ENCODE measurements around the gene CTF1.

CTF1 gene

DNA sequence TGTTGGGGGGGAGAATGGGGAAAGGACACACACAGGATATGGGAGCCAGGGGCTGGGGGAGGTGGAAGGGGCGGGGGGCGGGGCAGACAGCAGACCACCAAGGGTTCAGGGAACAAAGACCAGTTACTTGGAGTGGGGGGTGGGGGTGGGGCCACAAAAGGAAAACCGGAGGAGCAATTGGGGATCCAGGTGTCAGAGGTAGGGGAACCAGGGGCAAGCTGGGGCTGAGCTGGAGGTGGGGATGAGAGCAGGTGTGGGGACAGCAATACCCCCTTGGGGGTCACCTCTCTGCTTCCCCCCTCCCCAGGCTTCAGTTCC, 51.1 kb downstream of the CTF1 start:
- no peaks in the 10 kb centered on the region for H3K9me2 ChIP-seq (replicated peaks; ENCODE audit: control insufficient read depth, low read length)
- no peak overlapping the region for H3K27ac ChIP-seq (ENCODE audit: low read depth, low read length)
- TF ChIP-seq, protein P1, sequence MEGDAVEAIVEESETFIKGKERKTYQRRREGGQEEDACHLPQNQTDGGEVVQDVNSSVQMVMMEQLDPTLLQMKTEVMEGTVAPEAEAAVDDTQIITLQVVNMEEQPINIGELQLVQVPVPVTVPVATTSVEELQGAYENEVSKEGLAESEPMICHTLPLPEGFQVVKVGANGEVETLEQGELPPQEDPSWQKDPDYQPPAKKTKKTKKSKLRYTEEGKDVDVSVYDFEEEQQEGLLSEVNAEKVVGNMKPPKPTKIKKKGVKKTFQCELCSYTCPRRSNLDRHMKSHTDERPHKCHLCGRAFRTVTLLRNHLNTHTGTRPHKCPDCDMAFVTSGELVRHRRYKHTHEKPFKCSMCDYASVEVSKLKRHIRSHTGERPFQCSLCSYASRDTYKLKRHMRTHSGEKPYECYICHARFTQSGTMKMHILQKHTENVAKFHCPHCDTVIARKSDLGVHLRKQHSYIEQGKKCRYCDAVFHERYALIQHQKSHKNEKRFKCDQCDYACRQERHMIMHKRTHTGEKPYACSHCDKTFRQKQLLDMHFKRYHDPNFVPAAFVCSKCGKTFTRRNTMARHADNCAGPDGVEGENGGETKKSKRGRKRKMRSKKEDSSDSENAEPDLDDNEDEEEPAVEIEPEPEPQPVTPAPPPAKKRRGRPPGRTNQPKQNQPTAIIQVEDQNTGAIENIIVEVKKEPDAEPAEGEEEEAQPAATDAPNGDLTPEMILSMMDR (IDR thresholded peaks at IDR 0.05; ENCODE audit: low read depth, low read length, poor library complexity, severe bottlenecking), result no peak
- TF ChIP-seq EZH2phosphoT487 (IDR thresholded peaks at IDR 0.05; ENCODE audit: borderline replicate concordance, low read length), result no peak
- peaks cover 16% of the 10 kb centered on the region for H3F3A ChIP-seq (ENCODE audit: control insufficient read depth, insufficient read depth)
- peaks cover 22% of the 10 kb centered on the region for H3K4me1 ChIP-seq (ENCODE audit: control insufficient read depth, low read length)
- H3K79me2 ChIP-seq (ENCODE audit: control insufficient read depth, low read length), result peaks cover 5% of the 10 kb centered on the region; the same call in 1 of the 2 replicates
- H3K27me3 ChIP-seq (ENCODE audit: control insufficient read depth, low read length), result no peaks in the 10 kb centered on the region
- H3K36me3 ChIP-seq (ENCODE audit: control insufficient read depth, low read length), result peaks cover 27% of the 10 kb centered on the region
- no peak overlapping the region for H3K4me3 ChIP-seq (ENCODE audit: low read length)
- no peaks in the 10 kb centered on the region; the same call in 1 of the 2 replicates for H4K20me1 ChIP-seq (ENCODE audit: control insufficient read depth, insufficient read depth, low read depth, low read length)
- no peak overlapping the region for H3K4me2 ChIP-seq (ENCODE audit: low read length)
- H3K9me3 ChIP-seq (ENCODE audit: control insufficient read depth, insufficient read depth, low read length), result no peaks in the 10 kb centered on the region

DNA sequence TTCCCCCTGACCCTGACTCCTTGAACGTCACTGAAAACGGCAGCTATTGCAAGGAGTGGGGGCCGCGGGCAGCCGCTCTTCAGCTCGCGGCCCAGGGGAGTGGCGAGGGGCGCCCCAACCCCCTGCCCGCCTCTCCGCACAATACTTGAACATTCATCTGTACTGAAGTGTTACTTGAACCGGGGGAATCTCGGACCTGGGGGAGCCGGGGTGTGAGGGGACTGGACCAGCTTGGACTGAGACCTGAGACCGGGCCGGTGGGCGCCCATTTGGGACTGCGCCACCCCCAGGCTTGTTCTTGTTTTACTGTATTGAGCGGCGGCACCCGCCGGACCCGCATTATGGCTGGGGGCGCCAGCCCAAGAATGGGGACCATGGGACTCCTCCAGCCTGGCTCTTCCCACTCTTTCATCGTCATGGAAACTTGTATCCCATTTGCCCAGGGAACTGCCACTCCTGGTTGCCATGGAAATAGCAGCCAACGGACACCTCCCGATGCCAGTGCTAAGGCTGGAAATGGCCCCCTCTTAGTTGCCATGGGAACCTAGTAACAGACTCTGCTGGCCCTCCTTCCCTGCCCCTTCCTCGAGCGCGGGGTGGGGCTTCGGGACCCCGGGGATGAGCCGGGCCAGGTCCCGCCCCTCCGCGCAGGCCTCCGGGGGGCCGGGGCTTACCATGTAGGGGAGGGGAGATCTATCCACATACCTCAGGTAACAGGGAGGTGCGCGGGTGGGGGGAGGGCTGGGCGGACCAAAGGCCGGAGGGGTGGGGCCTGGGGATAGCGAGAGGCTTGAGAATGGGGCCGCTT, 51.6 kb downstream of the CTF1 start:
- H3F3A ChIP-seq (ENCODE audit: control insufficient read depth, insufficient read depth), result peaks cover 16% of the 10 kb centered on the region
- no peaks in the 10 kb centered on the region for H3K9me2 ChIP-seq (replicated peaks; ENCODE audit: control insufficient read depth, low read length)
- TF ChIP-seq, protein P1 (IDR thresholded peaks at IDR 0.05; ENCODE audit: low read depth, low read length, poor library complexity, severe bottlenecking), result no peak
- TF ChIP-seq EZH2phosphoT487 (IDR thresholded peaks at IDR 0.05; ENCODE audit: borderline replicate concordance, low read length), result no peak
- H3K4me2 ChIP-seq (ENCODE audit: low read length), result peak overlapping the region; percentile 99
- peak overlapping the region; percentile 83 for H3K4me3 ChIP-seq (ENCODE audit: low read length)
- no peaks in the 10 kb centered on the region for H3K9me3 ChIP-seq (ENCODE audit: control insufficient read depth, insufficient read depth, low read length)
- H3K4me1 ChIP-seq (ENCODE audit: control insufficient read depth, low read length), result peaks cover 22% of the 10 kb centered on the region
- no peaks in the 10 kb centered on the region for H3K27me3 ChIP-seq (ENCODE audit: control insufficient read depth, low read length)
- H3K36me3 ChIP-seq (ENCODE audit: control insufficient read depth, low read length), result peaks cover 22% of the 10 kb centered on the region
- peaks cover 5% of the 10 kb centered on the region; the same call in 1 of the 2 replicates for H3K79me2 ChIP-seq (ENCODE audit: control insufficient read depth, low read length)
- H4K20me1 ChIP-seq (ENCODE audit: control insufficient read depth, insufficient read depth, low read depth, low read length), result no peaks in the 10 kb centered on the region; the same call in 1 of the 2 replicates
- peak overlapping the region; percentile 54; the same call in 1 of the 2 replicates for H3K27ac ChIP-seq (ENCODE audit: low read depth, low read length)

DNA sequence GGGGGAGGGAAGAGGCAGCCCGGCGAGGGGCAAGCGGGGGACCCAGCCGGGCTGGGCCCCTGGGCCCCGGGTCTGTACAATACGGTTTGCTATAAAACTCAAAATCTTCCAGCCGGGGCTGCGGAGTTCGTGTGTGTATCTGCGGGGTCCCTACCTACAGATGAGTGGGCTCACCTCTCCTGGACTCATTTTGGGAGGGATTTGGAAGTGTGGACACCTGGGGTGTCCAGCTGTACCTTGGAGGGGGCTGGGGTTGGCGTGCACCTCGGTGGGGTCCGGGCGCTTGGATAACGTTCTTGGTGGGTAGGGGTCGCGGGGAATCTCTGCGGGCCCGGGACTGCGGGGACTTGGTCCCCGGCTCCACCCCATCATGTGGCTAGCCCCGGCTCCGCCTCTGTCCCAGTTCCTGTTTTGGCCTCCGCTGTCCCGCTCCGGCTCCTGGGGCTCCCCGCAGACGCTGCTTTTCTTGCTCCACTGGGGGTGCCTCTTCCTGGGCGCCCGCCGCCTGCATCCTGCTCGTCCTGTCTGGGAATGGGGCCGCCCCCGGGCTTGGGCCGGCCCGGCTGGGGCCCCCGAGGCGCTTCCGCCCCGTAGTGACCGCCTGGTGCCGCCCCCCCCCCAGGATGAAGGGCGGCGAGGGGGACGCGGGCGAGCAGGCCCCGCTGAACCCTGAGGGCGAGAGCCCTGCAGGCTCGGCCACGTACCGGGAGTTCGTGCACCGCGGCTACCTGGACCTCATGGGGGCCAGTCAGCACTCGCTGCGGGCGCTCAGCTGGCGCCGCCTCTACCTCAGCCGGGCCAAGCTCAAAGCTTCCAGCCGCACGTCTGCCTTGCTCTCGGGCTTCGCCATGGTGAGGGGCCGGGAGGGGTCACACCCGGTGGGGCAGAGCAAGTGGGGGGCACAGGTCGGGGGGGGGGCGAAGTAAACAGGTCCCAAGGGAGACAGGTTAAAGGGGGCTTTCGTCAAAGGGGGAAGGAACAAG, 52.5 kb downstream of the CTF1 start, which contains the start of gene ORAI3:
ORAI3 (plus strand) TSS at position 402 of the 983 bp plus-strand sequence; CDS start at position 624, 222 bp downstream.
- Histone ChIP-seq H3K4me1 (ENCODE audit: control insufficient read depth, low read length) (peaks cover 29% of the 10 kb centered on the region), H3K27ac (ENCODE audit: low read depth, low read length) (peak within 1 kb of the TSS; percentile 54), H3K4me3 (ENCODE audit: low read length) (peak within 1 kb of the TSS; percentile 83)

More for the DNA sequence above, 52.5 kb downstream of the CTF1 start, which contains the start of gene ORAI3:
- Histone ChIP-seq H3K9me3 (ENCODE audit: control insufficient read depth, insufficient read depth, low read length) (no peaks in the 10 kb centered on the region), H3K27me3 (ENCODE audit: control insufficient read depth, low read length) (no peaks in the 10 kb centered on the region), H3K36me3 (ENCODE audit: control insufficient read depth, low read length) (peaks cover 17% of the 10 kb centered on the region), H4K20me1 (ENCODE audit: control insufficient read depth, insufficient read depth, low read depth, low read length) (no peaks in the 10 kb centered on the region), H3K79me2 (ENCODE audit: control insufficient read depth, low read length) (peaks cover 5% of the 10 kb centered on the region; the same call in 1 of the 2 replicates), H3K9me2 (replicated peaks; ENCODE audit: control insufficient read depth, low read length) (no peaks in the 10 kb centered on the region), H3F3A (ENCODE audit: control insufficient read depth, insufficient read depth) (peaks cover 18% of the 10 kb centered on the region), H3K4me2 (ENCODE audit: low read length) (peak within 1 kb of the TSS; percentile 99)
- TF ChIP-seq, protein P1 (IDR thresholded peaks at IDR 0.05; ENCODE audit: low read depth, low read length, poor library complexity, severe bottlenecking), result no peak
- no peak for TF ChIP-seq EZH2phosphoT487 (IDR thresholded peaks at IDR 0.05; ENCODE audit: borderline replicate concordance, low read length)

All from DOHH2 (cell line).